ENCODE data around the gene APBA2.

Gene APBA2

DNA sequence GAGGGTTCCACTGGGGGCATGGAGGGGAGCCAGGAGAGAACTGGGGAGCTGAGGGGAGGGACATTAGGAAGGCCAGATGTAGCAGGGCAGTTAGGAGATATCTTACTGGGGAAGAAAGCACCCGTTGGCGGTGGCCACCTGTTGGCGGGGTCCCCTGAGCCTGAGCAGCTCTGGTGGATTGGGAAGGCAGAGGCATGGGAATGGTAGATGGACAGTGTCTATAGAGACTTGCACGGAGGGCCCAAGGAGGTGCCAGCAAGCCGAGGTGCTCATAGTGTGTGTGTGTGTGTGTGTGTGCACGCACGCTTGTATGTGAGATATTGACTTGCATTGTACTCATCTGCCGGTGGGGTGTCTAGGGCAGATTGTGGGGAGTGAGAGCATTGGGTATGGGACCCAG, 179.0 kb downstream of the APBA2 start:
- Histone ChIP-seq H4K20me1 (ENCODE audit: insufficient read depth, low read length) (no peaks in the 10 kb centered on the region), H3K4me2 (ENCODE audit: low read depth, low read length) (no peak overlapping the region), H3K9me2 (replicated peaks; ENCODE audit: insufficient read depth, low read length) (no peaks in the 10 kb centered on the region), H3K27ac (ENCODE audit: low read length) (no peak overlapping the region), H3K4me3 (ENCODE audit: low read length) (no peak overlapping the region), H3F3A (ENCODE audit: insufficient read depth, low read length) (no peaks in the 10 kb centered on the region), H3K9ac (ENCODE audit: low read length) (no peak overlapping the region), H3K9me3 (replicated peaks; ENCODE audit: insufficient read depth, low read length) (no peaks in the 10 kb centered on the region), H2AFZ (ENCODE audit: low read length) (no peak overlapping the region), H3K79me2 (ENCODE audit: low read length) (no peaks in the 10 kb centered on the region), H3K27me3 (replicated peaks; ENCODE audit: insufficient read depth, low read length) (no peaks in the 10 kb centered on the region), H3K4me1 (ENCODE audit: low read length) (no peaks in the 10 kb centered on the region), H3K36me3 (replicated peaks; ENCODE audit: insufficient read depth, low read length) (no peaks in the 10 kb centered on the region)
- TF ChIP-seq EZH2 (optimal IDR thresholded peaks at IDR 0.05; ENCODE audit: low read depth, low read length) (no peak), EZH2phosphoT487 (IDR thresholded peaks at IDR 0.05; ENCODE audit: low read length) (no peak)
- TF ChIP-seq, protein P1, sequence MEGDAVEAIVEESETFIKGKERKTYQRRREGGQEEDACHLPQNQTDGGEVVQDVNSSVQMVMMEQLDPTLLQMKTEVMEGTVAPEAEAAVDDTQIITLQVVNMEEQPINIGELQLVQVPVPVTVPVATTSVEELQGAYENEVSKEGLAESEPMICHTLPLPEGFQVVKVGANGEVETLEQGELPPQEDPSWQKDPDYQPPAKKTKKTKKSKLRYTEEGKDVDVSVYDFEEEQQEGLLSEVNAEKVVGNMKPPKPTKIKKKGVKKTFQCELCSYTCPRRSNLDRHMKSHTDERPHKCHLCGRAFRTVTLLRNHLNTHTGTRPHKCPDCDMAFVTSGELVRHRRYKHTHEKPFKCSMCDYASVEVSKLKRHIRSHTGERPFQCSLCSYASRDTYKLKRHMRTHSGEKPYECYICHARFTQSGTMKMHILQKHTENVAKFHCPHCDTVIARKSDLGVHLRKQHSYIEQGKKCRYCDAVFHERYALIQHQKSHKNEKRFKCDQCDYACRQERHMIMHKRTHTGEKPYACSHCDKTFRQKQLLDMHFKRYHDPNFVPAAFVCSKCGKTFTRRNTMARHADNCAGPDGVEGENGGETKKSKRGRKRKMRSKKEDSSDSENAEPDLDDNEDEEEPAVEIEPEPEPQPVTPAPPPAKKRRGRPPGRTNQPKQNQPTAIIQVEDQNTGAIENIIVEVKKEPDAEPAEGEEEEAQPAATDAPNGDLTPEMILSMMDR (IDR thresholded peaks at IDR 0.05; ENCODE audit: low read length): no peak
- no peak for DNase-seq

DNA sequence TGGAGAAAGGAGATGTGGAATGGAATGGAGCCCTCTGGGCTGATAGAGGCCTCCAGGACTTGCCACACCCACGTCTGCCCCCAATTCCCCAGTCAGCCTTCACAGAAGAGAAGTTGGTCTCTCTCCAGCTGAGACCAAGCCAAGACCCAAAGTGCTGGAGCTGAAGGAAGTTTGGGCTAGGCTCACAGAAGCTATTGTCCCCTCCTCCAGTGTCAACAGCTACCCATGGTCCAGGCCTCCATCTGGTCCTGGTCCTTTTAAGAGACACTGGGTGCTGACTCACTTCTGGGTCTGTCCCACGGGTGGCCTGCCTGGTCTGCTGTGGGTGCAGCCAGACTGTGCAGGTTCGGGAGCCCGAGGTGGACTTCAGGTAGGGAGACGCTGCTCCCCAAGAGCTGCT, 179.8 kb downstream of the APBA2 start:
- Histone ChIP-seq H3K4me3 (ENCODE audit: low read length) (no peak overlapping the region), H3K9ac (ENCODE audit: low read length) (no peak overlapping the region), H3K79me2 (ENCODE audit: low read length) (no peaks in the 10 kb centered on the region), H2AFZ (ENCODE audit: low read length) (no peak overlapping the region), H3K27ac (ENCODE audit: low read length) (no peak overlapping the region), H3K9me3 (replicated peaks; ENCODE audit: insufficient read depth, low read length) (no peaks in the 10 kb centered on the region), H3K4me1 (ENCODE audit: low read length) (no peaks in the 10 kb centered on the region), H3K4me2 (ENCODE audit: low read depth, low read length) (no peak overlapping the region), H3K9me2 (replicated peaks; ENCODE audit: insufficient read depth, low read length) (no peaks in the 10 kb centered on the region), H3K27me3 (replicated peaks; ENCODE audit: insufficient read depth, low read length) (no peaks in the 10 kb centered on the region), H3K36me3 (replicated peaks; ENCODE audit: insufficient read depth, low read length) (no peaks in the 10 kb centered on the region), H3F3A (ENCODE audit: insufficient read depth, low read length) (no peaks in the 10 kb centered on the region), H4K20me1 (ENCODE audit: insufficient read depth, low read length) (no peaks in the 10 kb centered on the region)
- DNase-seq: no peak
- no peak for TF ChIP-seq EZH2phosphoT487 (IDR thresholded peaks at IDR 0.05; ENCODE audit: low read length)
- TF ChIP-seq, protein P1 (IDR thresholded peaks at IDR 0.05; ENCODE audit: low read length): no peak
- TF ChIP-seq EZH2 (optimal IDR thresholded peaks at IDR 0.05; ENCODE audit: low read depth, low read length): no peak

DNA sequence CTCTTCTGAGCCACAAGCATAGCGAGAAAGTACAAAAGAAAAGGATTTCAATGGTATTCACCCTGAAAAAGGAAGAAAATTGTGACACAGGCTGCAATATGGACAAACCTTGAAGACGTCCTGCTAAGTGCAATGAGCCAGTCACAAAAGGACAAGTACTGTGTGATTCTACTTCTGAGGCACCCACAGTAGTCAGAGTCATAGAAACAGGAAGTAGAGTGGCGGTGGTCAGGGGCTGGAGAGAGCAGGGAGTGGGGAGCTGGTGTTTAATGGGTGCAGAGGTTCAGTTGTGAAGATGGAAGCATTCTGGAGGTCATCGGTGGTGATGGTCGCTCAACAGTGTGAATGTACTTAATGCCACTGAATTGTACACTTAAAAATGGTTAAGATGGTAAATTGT, 180.5 kb downstream of the APBA2 start:
- Histone ChIP-seq H4K20me1 (ENCODE audit: insufficient read depth, low read length) (no peaks in the 10 kb centered on the region), H3K27ac (ENCODE audit: low read length) (no peak overlapping the region), H3K4me1 (ENCODE audit: low read length) (no peaks in the 10 kb centered on the region)

More for the DNA sequence above, 180.5 kb downstream of the APBA2 start:
- Histone ChIP-seq H3F3A (ENCODE audit: insufficient read depth, low read length) (no peaks in the 10 kb centered on the region), H3K9me2 (replicated peaks; ENCODE audit: insufficient read depth, low read length) (no peaks in the 10 kb centered on the region), H3K36me3 (replicated peaks; ENCODE audit: insufficient read depth, low read length) (no peaks in the 10 kb centered on the region), H2AFZ (ENCODE audit: low read length) (no peak overlapping the region), H3K9ac (ENCODE audit: low read length) (no peak overlapping the region), H3K4me3 (ENCODE audit: low read length) (no peak overlapping the region), H3K27me3 (replicated peaks; ENCODE audit: insufficient read depth, low read length) (no peaks in the 10 kb centered on the region), H3K79me2 (ENCODE audit: low read length) (no peaks in the 10 kb centered on the region), H3K4me2 (ENCODE audit: low read depth, low read length) (no peak overlapping the region), H3K9me3 (replicated peaks; ENCODE audit: insufficient read depth, low read length) (no peaks in the 10 kb centered on the region)
- DNase-seq: no peak
- TF ChIP-seq, protein P1 (IDR thresholded peaks at IDR 0.05; ENCODE audit: low read length): no peak
- no peak for TF ChIP-seq EZH2phosphoT487 (IDR thresholded peaks at IDR 0.05; ENCODE audit: low read length)
- TF ChIP-seq EZH2 (optimal IDR thresholded peaks at IDR 0.05; ENCODE audit: low read depth, low read length): no peak

Data from MM.1S (cell line).